OCI-LY7 (cell line): ENCODE measurements around the gene PDSS2. TPM values are rescaled to one million over a fixed set of nuclear protein-coding genes. Genes with fewer than 3 reads are reported as not detected.

Experiments
- BruUV-seq: library from RNA; stranded (reverse); fragments of 400-500 nt; replicated peaks from 2 replicates; lab custom pipeline; 2021; lab: Mats Ljungman, UMichigan
- CTCF ChIA-PET: fragments of 300-600 bp; sonication (Branson Sonifier 250); formaldehyde crosslinking; loops from one replicate; lab custom pipeline; 2022; ENCODE audit warnings: antibody characterized with exemption; ENCODE audit not compliant: unreplicated experiment; lab: Charles Lee
- POLR2A ChIA-PET: fragments of 300-600 bp; sonication (Branson Sonifier 250); formaldehyde crosslinking; loops from one replicate; lab custom pipeline; 2022; ENCODE audit warnings: antibody characterized with exemption; lab: Charles Lee
- DNase-seq: peaks from one replicate; pipeline ENCODE4 v3.0.0-alpha.2; 2015; ENCODE audit warnings: low spot score
- H2AFZ ChIP-seq: fragments of 200-600 bp; sonication (generic), shearing (Covaris generic); 2 replicates; pipeline ENCODE4 v1.6.1; 2014; ENCODE audit warnings: mild to moderate bottlenecking, antibody characterized with exemption, low read length, moderate library complexity
- H3K27ac ChIP-seq: fragments of 200-600 bp; sonication (generic); 2 replicates; pipeline ENCODE4 v1.5.1; 2014; ENCODE audit warnings: mixed run types, low read depth, mild to moderate bottlenecking, moderate library complexity, low read length, inconsistent platforms; ENCODE audit not compliant: poor library complexity, severe bottlenecking
- H3K36me3 ChIP-seq: fragments of 200-600 bp; sonication (generic); 2 replicates; pipeline ENCODE4 v1.6.1; 2014; ENCODE audit warnings: mild to moderate bottlenecking, antibody characterized with exemption, low read length, moderate library complexity, mixed read lengths; ENCODE audit not compliant: insufficient read depth
- H3K4me1 ChIP-seq: fragments of 200-600 bp; sonication (generic); 2 replicates; pipeline ENCODE4 v1.5.1; 2014; ENCODE audit warnings: mild to moderate bottlenecking, low read length; ENCODE audit not compliant: insufficient read depth, poor library complexity, severe bottlenecking
- H3K4me2 ChIP-seq: fragments of 200-600 bp; sonication (generic); 2 replicates; pipeline ENCODE4 v1.6.1; 2014; ENCODE audit warnings: mild to moderate bottlenecking, low read length
- H3K4me3 ChIP-seq: fragments of 200-600 bp; sonication (generic); 2 replicates; pipeline ENCODE4 v1.5.1; 2014; ENCODE audit warnings: mild to moderate bottlenecking, low read depth, low read length; ENCODE audit not compliant: poor library complexity, severe bottlenecking
- H3K79me2 ChIP-seq: fragments of 200-600 bp; sonication (generic); 2 replicates; pipeline ENCODE4 v1.6.1; 2016; ENCODE audit warnings: low read depth, mild to moderate bottlenecking, low read length, moderate library complexity, mixed read lengths; ENCODE audit not compliant: insufficient read depth
- H3K9me2 ChIP-seq: fragments of 200-600 bp; sonication (generic); 2 replicates; pipeline ENCODE4 v1.6.1; 2016; ENCODE audit warnings: mild to moderate bottlenecking, low read length, mixed read lengths; ENCODE audit not compliant: insufficient read depth
- H3K9me3 ChIP-seq: fragments of 200-600 bp; sonication (generic); 2 replicates; pipeline ENCODE4 v1.6.1; 2014; ENCODE audit warnings: mild to moderate bottlenecking, mixed run types, low read length, mixed read lengths
- H4K20me1 ChIP-seq: fragments of 200-600 bp; sonication (generic); 2 replicates; pipeline ENCODE4 v1.6.1; 2014; ENCODE audit warnings: mild to moderate bottlenecking, antibody characterized with exemption, low read length, moderate library complexity, mixed read lengths; ENCODE audit not compliant: insufficient read depth
- EZH2phosphoT487 ChIP-seq: fragments of 200-600 bp; sonication (generic); IDR thresholded peaks from 2 replicates; pipeline ENCODE4 v1.6.1; 2018; ENCODE audit warnings: low read depth, borderline replicate concordance, mild to moderate bottlenecking, mixed run types, antibody characterized with exemption, low read length, moderate library complexity, mixed read lengths
- intact Hi-C: fragments of 100-400 bp; cut with micrococcal nuclease; formaldehyde crosslinking; loops from one replicate; pipeline ENCODE4 v1.10.0; 2022; ENCODE audit not compliant: unreplicated experiment
- total RNA-seq, 2 experiments: library from RNA; depleted of rRNA in 1 of 2; stranded (reverse); fragments of >200 nt in 1 of 2; shearing (Covaris generic) in 1 of 2; gene quantifications; 2 replicates each; pipeline ENCODE4 v1.2.3, GENCODE V29; 2014 to 2022
- TF ChIP-seq, protein P1 (sequence below): fragments of 200-600 bp; sonication (generic); conservative IDR thresholded peaks from 2 replicates; pipeline ENCODE4 v1.5.1; 2014; ENCODE audit warnings: mild to moderate bottlenecking, antibody characterized with exemption, low read length, moderate library complexity, mixed read lengths

PDSS2 gene
- total RNA-seq, 2 experiments from 2014 or later, result 14.7 to 24.9 TPM

DNA sequence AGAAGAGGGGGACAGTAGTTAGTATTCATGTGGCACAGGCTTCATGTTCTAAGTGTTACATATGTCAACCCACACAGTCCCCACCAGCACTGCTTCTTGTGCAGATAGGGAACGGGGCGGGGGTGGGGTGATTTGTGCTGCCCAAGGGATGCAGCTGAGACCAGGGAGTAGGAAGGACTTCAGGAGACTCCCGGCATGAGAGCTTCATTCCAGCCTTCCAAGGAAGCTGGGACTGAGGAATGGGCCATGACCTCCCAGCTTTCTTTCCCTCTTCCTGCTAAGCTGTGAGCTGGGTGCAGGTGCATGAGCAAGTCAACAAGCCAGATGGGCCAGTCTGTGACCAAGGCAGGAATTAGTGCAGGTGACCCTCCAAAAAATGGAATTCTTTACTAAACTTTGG is 353.2 kb downstream of the PDSS2 start:
- peak overlapping the region; percentile 10 for H3K27ac ChIP-seq
- intact Hi-C loops, result no loop called here
- H4K20me1 ChIP-seq, result no peaks in the 10 kb centered on the region
- peaks cover 25% of the 10 kb centered on the region; the same call in 1 of the 2 replicates for H3K79me2 ChIP-seq
- H3K9me3 ChIP-seq, result no peaks in the 10 kb centered on the region
- CTCF ChIA-PET, result no interaction called here
- no peaks in the 10 kb centered on the region for H3K9me2 ChIP-seq
- H3K4me3 ChIP-seq, result no peak overlapping the region
- TF ChIP-seq EZH2phosphoT487, result no peak
- TF ChIP-seq, protein P1, sequence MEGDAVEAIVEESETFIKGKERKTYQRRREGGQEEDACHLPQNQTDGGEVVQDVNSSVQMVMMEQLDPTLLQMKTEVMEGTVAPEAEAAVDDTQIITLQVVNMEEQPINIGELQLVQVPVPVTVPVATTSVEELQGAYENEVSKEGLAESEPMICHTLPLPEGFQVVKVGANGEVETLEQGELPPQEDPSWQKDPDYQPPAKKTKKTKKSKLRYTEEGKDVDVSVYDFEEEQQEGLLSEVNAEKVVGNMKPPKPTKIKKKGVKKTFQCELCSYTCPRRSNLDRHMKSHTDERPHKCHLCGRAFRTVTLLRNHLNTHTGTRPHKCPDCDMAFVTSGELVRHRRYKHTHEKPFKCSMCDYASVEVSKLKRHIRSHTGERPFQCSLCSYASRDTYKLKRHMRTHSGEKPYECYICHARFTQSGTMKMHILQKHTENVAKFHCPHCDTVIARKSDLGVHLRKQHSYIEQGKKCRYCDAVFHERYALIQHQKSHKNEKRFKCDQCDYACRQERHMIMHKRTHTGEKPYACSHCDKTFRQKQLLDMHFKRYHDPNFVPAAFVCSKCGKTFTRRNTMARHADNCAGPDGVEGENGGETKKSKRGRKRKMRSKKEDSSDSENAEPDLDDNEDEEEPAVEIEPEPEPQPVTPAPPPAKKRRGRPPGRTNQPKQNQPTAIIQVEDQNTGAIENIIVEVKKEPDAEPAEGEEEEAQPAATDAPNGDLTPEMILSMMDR, result no peak
- H2AFZ ChIP-seq, result no peak overlapping the region
- peak; percentile 13 for DNase-seq
- H3K4me1 ChIP-seq, result peaks cover 70% of the 10 kb centered on the region
- BruUV-seq, result no TSS peak
- POLR2A ChIA-PET, result interaction anchor here (0.7 to 1.1 kb wide), 4 partner anchors 10 to 571 kb away, joined by 3 to 5 read pairs (median 4); no protein-coding TSS in a partner anchor
- H3K36me3 ChIP-seq, result no peaks in the 10 kb centered on the region
- peak overlapping the region; percentile 2; the same call in 1 of the 2 replicates for H3K4me2 ChIP-seq

DNA sequence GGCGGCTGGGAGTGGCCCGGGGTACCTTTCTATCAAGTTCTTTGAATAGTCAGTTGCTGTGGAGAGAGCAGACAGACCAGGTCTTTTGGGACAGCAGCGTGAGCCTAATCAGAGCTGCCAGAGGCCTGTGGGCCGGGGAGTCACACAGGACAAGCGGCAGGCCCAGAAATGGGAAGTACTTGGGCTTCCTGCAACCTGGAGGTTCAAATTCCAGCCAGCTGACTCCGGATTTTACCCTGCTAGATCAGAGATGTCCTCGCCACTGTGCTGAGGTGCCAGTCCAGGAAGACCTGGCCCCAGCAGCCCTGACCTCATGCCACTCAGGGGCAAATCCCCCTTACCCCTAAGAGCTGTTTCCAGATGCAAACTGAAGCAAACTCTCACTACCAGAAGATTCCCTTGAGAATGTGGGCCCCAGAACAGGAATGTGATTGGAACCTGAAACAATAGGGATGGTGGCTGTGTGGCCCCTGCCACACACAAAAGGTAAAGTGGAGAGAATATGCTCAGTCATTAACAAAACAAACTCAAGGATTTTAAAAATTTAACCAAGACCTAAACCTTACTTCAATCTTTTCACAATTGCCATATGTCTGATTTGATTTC is 353.8 kb downstream of the PDSS2 start:
- CTCF ChIA-PET, result interaction anchor here (1.1 kb wide), 1 partner anchor 8 kb away, joined by 3 read pairs; no protein-coding TSS in a partner anchor
- Histone ChIP-seq H3K9me3 (no peaks in the 10 kb centered on the region), H3K79me2 (peaks cover 27% of the 10 kb centered on the region; the same call in 1 of the 2 replicates), H3K9me2 (no peaks in the 10 kb centered on the region), H3K4me3 (no peak overlapping the region), H3K27ac (peak overlapping the region; percentile 19), H3K36me3 (no peaks in the 10 kb centered on the region), H4K20me1 (no peaks in the 10 kb centered on the region), H3K4me1 (peaks cover 73% of the 10 kb centered on the region), H3K4me2 (no peak overlapping the region), H2AFZ (no peak overlapping the region)
- no peak for TF ChIP-seq EZH2phosphoT487
- TF ChIP-seq, protein P1, result no peak
- POLR2A ChIA-PET, result interaction anchor here (0.7 to 1.4 kb wide), 3 partner anchors 10 to 1236 kb away, joined by 3 to 5 read pairs (median 3); partner anchors contain the start of gene BEND3
- no TSS peak for BruUV-seq
- intact Hi-C loops, result no loop called here
- no peak for DNase-seq
